Brain microvascular endothelial cell (primary cell): ENCODE results near the gene FRRS1L.
A peak's percentile ranks its signal among the peaks of the same experiment; 100 is the strongest.

Experiments
- DNase-seq: peaks from one replicate; pipeline ENCODE4 v3.0.0-alpha.2; 2020
- H3K27ac ChIP-seq: fragments of 250-450 bp; sonication (Bioruptor Pico); 2 replicates; pipeline ENCODE4 v1.5.1; 2020; ENCODE audit warnings: mild to moderate bottlenecking, moderate library complexity
- H3K27me3 ChIP-seq: fragments of 250-450 bp; sonication (Bioruptor Pico); replicated peaks from 2 replicates; pipeline ENCODE4 v1.5.1; 2020; ENCODE audit warnings: mild to moderate bottlenecking
- H3K36me3 ChIP-seq: fragments of 250-450 bp; sonication (Bioruptor Pico); replicated peaks from 2 replicates; pipeline ENCODE4 v1.5.1; 2020; ENCODE audit warnings: mild to moderate bottlenecking
- H3K4me3 ChIP-seq: 2 replicates; pipeline ENCODE4 v1.5.1; 2011; ENCODE audit warnings: low read depth, mild to moderate bottlenecking, control low read depth, low read length, moderate library complexity
- in situ Hi-C: cut with HindIII; loops from 2 replicates; pipeline ENCODE4 v1.10.0; 2017; ENCODE audit warnings: low sequenced_read_pairs, low pct_ligation_motif_present
- TF ChIP-seq, protein P1 (sequence below): IDR thresholded peaks from 2 replicates; pipeline ENCODE4 v1.5.1; 2011; ENCODE audit warnings: low read depth, mild to moderate bottlenecking, moderate library complexity, low read length, control low read depth, inconsistent platforms; ENCODE audit errors: missing control alignments

The FRRS1L gene

GRCh38 chr9:109171926-109172325 lies 4.9 kb upstream of the FRRS1L start:
- in situ Hi-C loops: no loop called here

DNA sequence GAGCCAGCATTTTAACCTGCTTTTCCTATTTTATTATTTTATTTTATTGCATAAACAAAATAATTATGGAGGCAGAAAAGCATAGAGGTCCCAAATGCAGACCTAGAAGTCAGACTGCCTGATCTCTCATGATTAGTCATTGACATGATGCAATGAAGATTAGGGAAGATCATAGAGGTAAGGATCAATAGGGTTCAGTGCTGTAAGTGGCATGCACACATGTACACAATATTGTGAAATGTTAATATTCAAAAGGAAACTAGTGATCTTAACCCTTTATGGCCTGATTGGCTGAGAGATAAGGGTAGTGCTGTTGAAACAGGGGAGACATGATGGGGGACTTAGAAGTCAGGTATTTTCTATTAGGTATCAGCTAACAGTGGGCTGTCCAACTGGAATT lies 1.1 kb upstream of the FRRS1L start:
- Histone ChIP-seq H3K4me3 (no peak overlapping the region), H3K27me3 (peaks cover 8% of the 10 kb centered on the region), H3K27ac (no peak overlapping the region), H3K36me3 (no peaks in the 10 kb centered on the region)
- TF ChIP-seq, protein P1, sequence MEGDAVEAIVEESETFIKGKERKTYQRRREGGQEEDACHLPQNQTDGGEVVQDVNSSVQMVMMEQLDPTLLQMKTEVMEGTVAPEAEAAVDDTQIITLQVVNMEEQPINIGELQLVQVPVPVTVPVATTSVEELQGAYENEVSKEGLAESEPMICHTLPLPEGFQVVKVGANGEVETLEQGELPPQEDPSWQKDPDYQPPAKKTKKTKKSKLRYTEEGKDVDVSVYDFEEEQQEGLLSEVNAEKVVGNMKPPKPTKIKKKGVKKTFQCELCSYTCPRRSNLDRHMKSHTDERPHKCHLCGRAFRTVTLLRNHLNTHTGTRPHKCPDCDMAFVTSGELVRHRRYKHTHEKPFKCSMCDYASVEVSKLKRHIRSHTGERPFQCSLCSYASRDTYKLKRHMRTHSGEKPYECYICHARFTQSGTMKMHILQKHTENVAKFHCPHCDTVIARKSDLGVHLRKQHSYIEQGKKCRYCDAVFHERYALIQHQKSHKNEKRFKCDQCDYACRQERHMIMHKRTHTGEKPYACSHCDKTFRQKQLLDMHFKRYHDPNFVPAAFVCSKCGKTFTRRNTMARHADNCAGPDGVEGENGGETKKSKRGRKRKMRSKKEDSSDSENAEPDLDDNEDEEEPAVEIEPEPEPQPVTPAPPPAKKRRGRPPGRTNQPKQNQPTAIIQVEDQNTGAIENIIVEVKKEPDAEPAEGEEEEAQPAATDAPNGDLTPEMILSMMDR: no peak
- in situ Hi-C loops: no loop called here
- DNase-seq: no peak

More at GRCh38 chr9:109171926-109172325, 4.9 kb upstream of the FRRS1L start:
- H3K36me3 ChIP-seq: no peaks in the 10 kb centered on the region
- TF ChIP-seq, protein P1: no peak
- peaks cover 2% of the 10 kb centered on the region for H3K27me3 ChIP-seq
- no peak overlapping the region for H3K27ac ChIP-seq
- no peak overlapping the region for H3K4me3 ChIP-seq
- DNase-seq: peak; percentile 5

- no peaks in the 10 kb centered on the region for H3K36me3 ChIP-seq
- H3K4me3 ChIP-seq: no peak overlapping the region
- TF ChIP-seq, protein P1: no peak
- peaks cover 8% of the 10 kb centered on the region for H3K27me3 ChIP-seq
- in situ Hi-C loops: no loop called here
- DNase-seq: no peak
- no peak overlapping the region for H3K27ac ChIP-seq
These were observed 667 bp upstream of the FRRS1L start for GRCh38 chr9:109167716-109168115.

DNA sequence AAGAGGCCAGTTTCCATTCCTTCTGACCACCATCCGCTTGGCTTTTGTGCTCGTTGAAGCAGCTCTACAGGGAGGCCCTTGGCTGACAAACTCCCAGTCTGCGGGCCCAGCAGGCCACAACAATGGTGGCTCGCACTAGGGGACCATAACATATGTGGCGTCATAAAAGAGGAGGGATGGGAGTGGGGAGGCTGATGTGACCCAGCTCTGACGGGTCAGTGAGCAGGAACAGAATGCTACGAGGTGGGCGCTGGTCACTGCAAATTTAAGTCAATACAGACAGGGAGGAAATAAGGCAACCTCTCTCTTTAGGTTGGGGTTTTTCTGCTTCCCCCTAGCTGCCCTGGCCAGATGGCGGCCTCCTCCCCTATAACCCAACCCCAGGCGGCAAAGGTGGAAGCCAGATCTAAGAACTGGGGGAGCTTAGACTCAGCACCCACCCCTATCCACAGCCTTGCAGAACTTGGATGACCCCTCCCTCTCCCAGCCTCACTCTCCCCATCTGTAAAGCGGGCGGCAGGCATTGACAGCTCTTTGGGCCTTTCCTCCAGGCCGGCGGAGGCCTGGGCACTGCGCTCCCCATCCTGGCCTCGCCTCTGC lies 778 bp downstream of the FRRS1L start:
- DNase-seq: no peak
- in situ Hi-C loops: no loop called here
- Histone ChIP-seq H3K27me3 (peaks cover 8% of the 10 kb centered on the region), H3K4me3 (no peak overlapping the region), H3K36me3 (no peaks in the 10 kb centered on the region), H3K27ac (no peak overlapping the region)
- TF ChIP-seq, protein P1: no peak

GRCh38 chr9:109164042-109164441 lies 3.0 kb downstream of the FRRS1L start:
- Histone ChIP-seq H3K27ac (no peak overlapping the region), H3K27me3 (peaks cover 8% of the 10 kb centered on the region), H3K36me3 (no peaks in the 10 kb centered on the region), H3K4me3 (no peak overlapping the region)
- in situ Hi-C loops: no loop called here
- no peak for DNase-seq
- TF ChIP-seq, protein P1: no peak

GRCh38 chr9:109163194-109163593 lies 3.9 kb downstream of the FRRS1L start:
- in situ Hi-C loops: no loop called here
- no peak for DNase-seq
- Histone ChIP-seq H3K4me3 (no peak overlapping the region), H3K27me3 (peaks cover 8% of the 10 kb centered on the region), H3K36me3 (no peaks in the 10 kb centered on the region), H3K27ac (no peak overlapping the region)
- TF ChIP-seq, protein P1: no peak
